T-helper 2 cell (primary cell): ENCODE measurements around the gene LAMTOR3.
A peak's percentile ranks its signal among the peaks of the same experiment; 100 is the strongest.

Experiments
- DNase-seq, 5 experiments: peaks; one replicate each; pipeline versions ENCODE4 v3.0.0 to v3.0.0-alpha.2; 2012 to 2022
- total RNA-seq, 2 donors: gene quantifications; one replicate each; lab custom pipeline; 2026; lab: John Stamatoyannopoulos, UW

Gene LAMTOR3
- 28.7 to 35.6 reads per million in 2 donors for total RNA-seq

- DNase-seq = peak; percentile 77 to 97 (median 84)
These were observed at the start of gene LAMTOR3 for GRCh38 chr4:99894161-99894997. TSS of gene LAMTOR3 (minus strand) at chr4:99894427. CDS start at chr4:99893963, 464 bp downstream.

- no peak for DNase-seq
These were observed 44.1 kb upstream of the LAMTOR3 start for GRCh38 chr4:99938243-99938753.

GRCh38 chr4:99934891-99935290 lies 40.7 kb upstream of the LAMTOR3 start:
- DNase-seq = no peak

GRCh38 chr4:99927566-99927965 lies 33.3 kb upstream of the LAMTOR3 start:
- no peak for DNase-seq

GRCh38 chr4:99921174-99921573 lies 26.9 kb upstream of the LAMTOR3 start:
- peak in 1 of 5 experiments; percentile 68 for DNase-seq

GRCh38 chr4:99918656-99919055 lies 24.4 kb upstream of the LAMTOR3 start:
- DNase-seq = no peak

GRCh38 chr4:99917575-99917974 lies 23.3 kb upstream of the LAMTOR3 start:
- DNase-seq = no peak

- DNase-seq = peak in 1 of 5 experiments; percentile 57
These were observed 21.2 kb upstream of the LAMTOR3 start for GRCh38 chr4:99915449-99915848.

GRCh38 chr4:99894998-99895397 lies 771 bp upstream of the LAMTOR3 start:
- no peak for DNase-seq

GRCh38 chr4:99893839-99894160 lies 427 bp downstream of the LAMTOR3 start:
- DNase-seq = no peak

GRCh38 chr4:99893029-99893428 lies 1.2 kb downstream of the LAMTOR3 start:
- DNase-seq = no peak

GRCh38 chr4:99891351-99891750 lies 2.9 kb downstream of the LAMTOR3 start:
- no peak for DNase-seq

- DNase-seq = no peak
These were observed 6.4 kb downstream of the LAMTOR3 start for GRCh38 chr4:99887837-99888236.

GRCh38 chr4:99886146-99886545 lies 8.1 kb downstream of the LAMTOR3 start:
- no peak for DNase-seq

- no peak for DNase-seq
These were observed 8.5 kb downstream of the LAMTOR3 start for GRCh38 chr4:99885687-99886086.

GRCh38 chr4:99885063-99885664 lies 9.1 kb downstream of the LAMTOR3 start:
- peak in 1 of 5 experiments; percentile 73 for DNase-seq

- no peak for DNase-seq
These were observed 14.8 kb downstream of the LAMTOR3 start for GRCh38 chr4:99879458-99879857.

- DNase-seq = no peak
These were observed 15.6 kb downstream of the LAMTOR3 start for GRCh38 chr4:99878604-99879003.

GRCh38 chr4:99876946-99877345 lies 17.3 kb downstream of the LAMTOR3 start:
- no peak for DNase-seq

- no peak for DNase-seq
These were observed 19.2 kb downstream of the LAMTOR3 start for GRCh38 chr4:99875071-99875470.

- peak in 1 of 5 experiments; percentile 51 for DNase-seq
These were observed 21.7 kb downstream of the LAMTOR3 start for GRCh38 chr4:99872570-99872969.

GRCh38 chr4:99868126-99868596 lies 26.1 kb downstream of the LAMTOR3 start:
- peak in 1 of 5 experiments; percentile 73 for DNase-seq

- no peak for DNase-seq
These were observed 30.4 kb downstream of the LAMTOR3 start for GRCh38 chr4:99863804-99864203.
